ENCODE measurements around the gene COL26A1.
"Not testable (repeated sequence)": the region's sequence is repeated elsewhere in the genome, so short reads cannot be mapped to it uniquely, and the experiment has no call there.

COL26A1 gene

GRCh38 chr7:101550641-101551541 is 188.2 kb downstream of the COL26A1 start:
- H3K9me3 Mint-ChIP-seq = no peaks in the 10 kb centered on the region
- ATAC-seq (ENCODE audit: low read depth) = no peak
- H3K36me3 Mint-ChIP-seq = no peaks in the 10 kb centered on the region
- no peak for DNase-seq (ENCODE audit: low spot score in 2 of 2)
- H3K4me3 Mint-ChIP-seq = no peak overlapping the region
- H3K27me3 Mint-ChIP-seq = peaks cover 19% of the 10 kb centered on the region
- no peak overlapping the region for H3K27ac Mint-ChIP-seq
- no peaks in the 10 kb centered on the region for H3K4me1 Mint-ChIP-seq

GRCh38 chr7:101553018-101553770 is 190.5 kb downstream of the COL26A1 start:
- Mint-ChIP-seq H3K36me3 (peaks cover 4% of the 10 kb centered on the region), H3K27me3 (peaks cover 25% of the 10 kb centered on the region)
- DNase-seq (ENCODE audit: low spot score in 2 of 2) = no peak

GRCh38 chr7:101553771-101554445 is 191.2 kb downstream of the COL26A1 start:
- Mint-ChIP-seq H3K4me1 (peaks cover 5% of the 10 kb centered on the region), H3K27me3 (peaks cover 21% of the 10 kb centered on the region), H3K27ac (no peak overlapping the region), H3K4me3 (no peak overlapping the region), H3K36me3 (peaks cover 4% of the 10 kb centered on the region), H3K9me3 (peaks cover 5% of the 10 kb centered on the region)
- no peak for DNase-seq (ENCODE audit: low spot score in 2 of 2)
- ATAC-seq (ENCODE audit: low read depth) = no peak

More at GRCh38 chr7:101553018-101553770, 190.5 kb downstream of the COL26A1 start:
- no peak overlapping the region for H3K4me3 Mint-ChIP-seq
- no peak for ATAC-seq (ENCODE audit: low read depth)
- peaks cover 5% of the 10 kb centered on the region for H3K4me1 Mint-ChIP-seq
- H3K27ac Mint-ChIP-seq = no peak overlapping the region
- peaks cover 5% of the 10 kb centered on the region for H3K9me3 Mint-ChIP-seq

DNA sequence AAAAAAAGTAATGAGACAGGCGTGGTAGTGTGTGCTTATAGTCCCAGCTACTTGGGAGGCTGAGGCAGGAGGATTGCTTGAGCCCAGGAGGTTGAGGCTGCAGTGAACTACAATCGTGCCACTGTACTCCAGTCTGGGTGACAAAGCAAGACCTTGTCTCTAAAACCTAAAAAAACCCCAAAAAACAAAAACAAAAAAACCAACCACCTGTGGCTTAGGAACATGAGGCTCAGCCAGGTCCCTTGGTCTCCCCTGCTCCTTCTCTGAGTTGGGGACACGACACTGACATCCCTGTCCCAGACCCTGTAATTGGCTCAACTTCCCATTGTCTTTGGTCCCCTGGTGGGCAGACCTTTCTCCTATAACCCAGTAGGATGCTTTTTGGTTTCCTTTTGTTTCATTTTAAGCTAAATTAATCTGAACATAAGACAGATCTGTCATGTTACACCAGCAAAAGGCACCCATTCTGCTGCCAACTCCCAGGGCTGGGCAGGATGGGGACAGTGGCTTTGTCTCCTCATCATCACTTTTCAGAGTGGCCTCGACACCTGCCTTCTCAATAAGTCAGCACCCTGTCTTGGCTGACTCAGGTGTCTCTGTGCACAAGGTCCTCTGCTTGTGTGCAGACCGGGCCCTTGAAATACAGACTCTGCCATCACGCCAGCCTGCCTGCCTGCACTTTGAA is 192.1 kb downstream of the COL26A1 start:
- DNase-seq (ENCODE audit: low spot score in 2 of 2) (no peak), ATAC-seq (ENCODE audit: low read depth) (no peak)
- no peak overlapping the region for H3K27ac Mint-ChIP-seq
- peaks cover 19% of the 10 kb centered on the region for H3K27me3 Mint-ChIP-seq
- H3K4me3 Mint-ChIP-seq = no peak overlapping the region
- peaks cover 5% of the 10 kb centered on the region for H3K9me3 Mint-ChIP-seq
- peaks cover 4% of the 10 kb centered on the region for H3K36me3 Mint-ChIP-seq
- peaks cover 5% of the 10 kb centered on the region for H3K4me1 Mint-ChIP-seq

DNA sequence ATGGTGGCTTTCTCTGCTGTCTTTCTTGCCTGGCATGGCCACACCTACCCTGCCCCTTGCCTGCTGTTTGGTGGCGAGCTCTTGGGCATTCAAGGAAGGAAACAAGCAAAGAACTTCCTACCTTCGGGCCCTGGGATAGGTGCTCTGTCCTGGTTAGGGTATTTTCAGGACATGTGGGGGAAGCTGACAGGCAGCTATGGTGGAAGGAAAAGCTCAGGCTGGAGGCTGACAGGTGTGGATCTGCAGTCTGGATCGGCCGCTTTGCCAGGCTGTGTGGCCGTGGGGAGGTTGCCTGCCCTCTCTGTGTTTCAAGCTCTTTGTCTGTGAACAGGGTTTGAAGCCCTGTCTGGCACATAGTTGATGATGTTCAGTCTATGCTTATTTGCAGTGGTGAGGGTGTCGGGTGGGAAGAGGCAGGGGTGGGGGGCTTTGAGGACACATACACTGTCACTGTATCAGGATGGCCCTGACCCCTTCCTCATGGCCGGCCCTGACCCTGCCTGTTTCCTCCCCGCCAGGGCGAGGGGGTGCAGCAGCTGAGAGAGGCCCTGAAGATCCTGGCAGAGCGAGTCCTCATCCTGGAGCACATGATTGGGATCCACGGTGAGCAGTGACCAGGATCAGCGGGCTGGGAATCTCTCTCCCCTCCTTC is 192.7 kb downstream of the COL26A1 start:
- Mint-ChIP-seq H3K9me3 (peaks cover 8% of the 10 kb centered on the region), H3K36me3 (peaks cover 4% of the 10 kb centered on the region), H3K4me1 (peaks cover 5% of the 10 kb centered on the region), H3K27ac (no peak overlapping the region), H3K27me3 (peaks cover 19% of the 10 kb centered on the region), H3K4me3 (no peak overlapping the region)
- DNase-seq (ENCODE audit: low spot score in 2 of 2) = no peak
- no peak for ATAC-seq (ENCODE audit: low read depth)

- ATAC-seq (ENCODE audit: low read depth) (no peak), DNase-seq (ENCODE audit: low spot score in 2 of 2) (no peak)
- Mint-ChIP-seq H3K4me3 (no peak overlapping the region), H3K27me3 (peaks cover 19% of the 10 kb centered on the region), H3K4me1 (peaks cover 5% of the 10 kb centered on the region), H3K27ac (no peak overlapping the region), H3K36me3 (peaks cover 4% of the 10 kb centered on the region), H3K9me3 (peaks cover 8% of the 10 kb centered on the region)
Observed at GRCh38 chr7:101555921-101556275, 193.2 kb downstream of the COL26A1 start.

DNA sequence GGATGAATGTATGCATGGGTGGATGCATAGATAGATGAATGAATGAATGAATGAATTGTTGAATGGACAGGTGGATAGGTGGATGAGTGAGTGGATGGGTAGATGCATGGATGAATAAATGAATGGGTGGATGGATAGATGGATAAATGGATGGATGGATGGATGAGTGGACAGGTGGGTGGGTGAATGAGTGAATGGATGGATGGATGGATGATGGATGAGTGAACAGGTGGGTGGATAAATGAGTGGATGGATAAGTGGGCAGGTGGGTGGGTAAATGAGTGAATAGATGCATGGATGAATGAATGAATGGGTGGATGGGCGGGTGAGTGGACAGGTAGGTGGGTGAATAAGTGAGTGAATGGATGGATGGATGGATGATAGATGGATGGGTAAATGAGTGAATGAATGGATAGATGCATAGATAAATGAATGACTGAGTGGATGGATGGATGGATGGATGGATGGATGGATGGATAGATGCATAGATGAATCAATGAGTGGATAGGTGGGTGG is 193.8 kb downstream of the COL26A1 start:
- H3K27ac Mint-ChIP-seq = no peak overlapping the region
- H3K4me1 Mint-ChIP-seq = peaks cover 5% of the 10 kb centered on the region
- peaks cover 8% of the 10 kb centered on the region for H3K9me3 Mint-ChIP-seq
- no peak for DNase-seq (ENCODE audit: low spot score in 2 of 2)
- no peak for ATAC-seq (ENCODE audit: low read depth)
- H3K27me3 Mint-ChIP-seq = peaks cover 20% of the 10 kb centered on the region
- peaks cover 4% of the 10 kb centered on the region for H3K36me3 Mint-ChIP-seq
- H3K4me3 Mint-ChIP-seq = no peak overlapping the region

- H3K36me3 Mint-ChIP-seq = peaks cover 4% of the 10 kb centered on the region
- ATAC-seq (ENCODE audit: low read depth) = no peak
Observed at GRCh38 chr7:101557421-101557820, 194.7 kb downstream of the COL26A1 start.

GRCh38 chr7:101557978-101558741 is 195.5 kb downstream of the COL26A1 start:
- Mint-ChIP-seq H3K36me3 (peaks cover 4% of the 10 kb centered on the region), H3K4me3 (no peak overlapping the region), H3K9me3 (peaks cover 8% of the 10 kb centered on the region), H3K4me1 (peaks cover 5% of the 10 kb centered on the region), H3K27ac (no peak overlapping the region), H3K27me3 (peaks cover 20% of the 10 kb centered on the region)
- no peak for DNase-seq (ENCODE audit: low spot score in 2 of 2)
- ATAC-seq (ENCODE audit: low read depth) = no peak

More at GRCh38 chr7:101557421-101557820, 194.7 kb downstream of the COL26A1 start:
- Mint-ChIP-seq H3K4me1 (peaks cover 5% of the 10 kb centered on the region), H3K27me3 (peaks cover 17% of the 10 kb centered on the region), H3K27ac (no peak overlapping the region), H3K9me3 (peaks cover 8% of the 10 kb centered on the region), H3K4me3 (no peak overlapping the region)
- DNase-seq (ENCODE audit: low spot score in 2 of 2) = no peak

GRCh38 chr7:101558742-101559325 is 196.2 kb downstream of the COL26A1 start:
- DNase-seq (ENCODE audit: low spot score in 2 of 2) = no peak
- Mint-ChIP-seq H3K36me3 (peaks cover 4% of the 10 kb centered on the region), H3K27me3 (peaks cover 16% of the 10 kb centered on the region), H3K27ac (no peak overlapping the region), H3K4me3 (no peak overlapping the region), H3K9me3 (peaks cover 8% of the 10 kb centered on the region), H3K4me1 (peaks cover 5% of the 10 kb centered on the region)
- ATAC-seq (ENCODE audit: low read depth) = no peak

GRCh38 chr7:101559586-101559985 is 196.9 kb downstream of the COL26A1 start:
- Mint-ChIP-seq H3K4me1 (peaks cover 8% of the 10 kb centered on the region), H3K4me3 (no peak overlapping the region), H3K9me3 (peaks cover 8% of the 10 kb centered on the region), H3K27me3 (peaks cover 19% of the 10 kb centered on the region), H3K27ac (no peak overlapping the region), H3K36me3 (peaks cover 4% of the 10 kb centered on the region)
- ATAC-seq (ENCODE audit: low read depth) (no peak), DNase-seq (ENCODE audit: low spot score in 2 of 2) (no peak)

DNA sequence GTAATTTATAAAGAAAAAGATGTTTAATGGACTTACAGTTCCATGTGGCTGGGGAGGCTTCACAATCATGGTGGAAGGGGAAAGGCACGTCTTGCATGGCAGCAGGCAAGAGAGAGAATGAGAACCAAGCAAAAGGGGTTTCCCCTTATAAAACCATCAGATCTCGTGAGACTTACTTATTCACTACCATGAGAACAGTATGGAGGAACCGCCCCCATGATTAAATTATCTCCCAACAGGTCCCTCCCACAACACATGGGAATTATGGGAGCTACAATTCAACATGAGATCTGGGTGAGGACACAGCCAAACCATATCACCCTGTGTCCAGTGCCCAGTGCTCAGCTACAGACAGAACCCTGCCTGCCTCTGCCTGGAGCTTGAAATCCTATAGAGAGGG is 197.3 kb downstream of the COL26A1 start:
- ATAC-seq (ENCODE audit: low read depth); H3K27ac Mint-ChIP-seq: not testable (repeated sequence)

More for the DNA sequence above, 197.3 kb downstream of the COL26A1 start:
- H3K36me3 Mint-ChIP-seq; DNase-seq (ENCODE audit: low spot score in 2 of 2); H3K4me1 Mint-ChIP-seq; H3K4me3 Mint-ChIP-seq; H3K9me3 Mint-ChIP-seq: not testable (repeated sequence)
- H3K27me3 Mint-ChIP-seq = peaks cover 22% of the 10 kb centered on the region

Data from memory B cell (primary cell).